Activated CD4-positive, alpha-beta T cell treated with anti-CD3 and anti-CD28 coated beads for 36 hours (primary cell): Measurements from ENCODE around the gene RCN2. TPM values are rescaled to one million over a fixed set of nuclear protein-coding genes. Genes with fewer than 3 reads are reported as not detected.
A peak's percentile ranks its signal among the peaks of the same experiment; 100 is the strongest.
"Not testable (repeated sequence)": the region's sequence is repeated elsewhere in the genome, so short reads cannot be mapped to it uniquely, and the experiment has no call there.

ENCODE experiments used
- ATAC-seq: fragments of 200-7000 bp; cut with Tn5 transposase; one replicate; pipeline ENCODE4 v1.10.0; 2021; ENCODE audit warnings: mild to moderate bottlenecking, moderate library complexity
- CTCF ChIA-PET: fragments of 350-600 bp; sonication (Branson Sonifier 250); formaldehyde crosslinking; loops from one replicate; lab custom pipeline; 2021; ENCODE audit warnings: antibody characterized with exemption; lab: Charles Lee
- POLR2A ChIA-PET: fragments of 350-600 bp; sonication (Branson Sonifier 250); formaldehyde crosslinking; loops from one replicate; lab custom pipeline; 2021; ENCODE audit warnings: antibody characterized with exemption, inconsistent platforms; lab: Charles Lee
- DNase-seq: peaks from one replicate; pipeline ENCODE4 v3.0.0-alpha.2; 2020
- H3K27ac Mint-ChIP-seq: one replicate; pipeline ENCODE4 v1.8.0; 2021; ENCODE audit warnings: mixed read lengths
- H3K27me3 Mint-ChIP-seq: one replicate; pipeline ENCODE4 v1.8.0; 2021; ENCODE audit warnings: mixed read lengths
- H3K36me3 Mint-ChIP-seq: one replicate; pipeline ENCODE4 v1.8.0; 2021; ENCODE audit warnings: low read depth, mixed read lengths
- H3K4me1 Mint-ChIP-seq: one replicate; pipeline ENCODE4 v1.8.0; 2021; ENCODE audit warnings: mixed read lengths
- H3K4me3 Mint-ChIP-seq: one replicate; pipeline ENCODE4 v1.8.0; 2021; ENCODE audit warnings: mild to moderate bottlenecking, moderate library complexity, mixed read lengths
- H3K9me3 Mint-ChIP-seq: one replicate; pipeline ENCODE4 v1.8.0; 2021; ENCODE audit warnings: low read depth, mixed read lengths
- intact Hi-C, 2 experiments: fragments of 100-400 bp; cut with DNase I in 1 of 2; cut with micrococcal nuclease in 1 of 2; formaldehyde crosslinking; loops; one replicate each; pipeline versions ENCODE4 v1.14.2 to v1.15.1; 2022 to 2024; cut with DNase I, micrococcal nuclease
- total RNA-seq, 2 experiments: library from RNA; stranded (reverse); gene quantifications; one replicate each; pipeline ENCODE4 v1.2.3, GENCODE V29; 2021

The RCN2 gene
- total RNA-seq, 2 experiments from 2014 or later = 16.6 to 18.9 TPM

DNA sequence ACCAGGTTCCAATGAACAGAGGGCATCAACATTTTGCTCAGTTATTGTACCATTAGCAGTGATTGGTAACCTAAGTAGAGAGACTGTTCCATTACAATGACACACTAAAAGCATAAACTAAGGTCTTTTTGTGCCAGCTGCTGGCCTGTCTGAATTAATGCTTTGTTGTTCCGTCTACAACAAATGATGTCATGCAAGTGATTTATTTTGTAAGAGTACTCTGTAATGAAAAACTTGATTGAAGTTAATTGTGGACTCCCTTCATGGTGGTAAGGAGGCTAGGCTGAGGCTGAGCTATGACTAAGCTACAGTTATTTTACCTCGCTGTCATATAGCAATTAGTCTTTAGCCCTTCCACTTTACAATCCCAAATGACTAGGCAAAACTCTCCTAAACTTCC, 23.2 kb downstream of the RCN2 start:
- ATAC-seq = no peak
- H3K27me3 Mint-ChIP-seq = no peaks in the 10 kb centered on the region
- POLR2A ChIA-PET = no interaction called here

DNA sequence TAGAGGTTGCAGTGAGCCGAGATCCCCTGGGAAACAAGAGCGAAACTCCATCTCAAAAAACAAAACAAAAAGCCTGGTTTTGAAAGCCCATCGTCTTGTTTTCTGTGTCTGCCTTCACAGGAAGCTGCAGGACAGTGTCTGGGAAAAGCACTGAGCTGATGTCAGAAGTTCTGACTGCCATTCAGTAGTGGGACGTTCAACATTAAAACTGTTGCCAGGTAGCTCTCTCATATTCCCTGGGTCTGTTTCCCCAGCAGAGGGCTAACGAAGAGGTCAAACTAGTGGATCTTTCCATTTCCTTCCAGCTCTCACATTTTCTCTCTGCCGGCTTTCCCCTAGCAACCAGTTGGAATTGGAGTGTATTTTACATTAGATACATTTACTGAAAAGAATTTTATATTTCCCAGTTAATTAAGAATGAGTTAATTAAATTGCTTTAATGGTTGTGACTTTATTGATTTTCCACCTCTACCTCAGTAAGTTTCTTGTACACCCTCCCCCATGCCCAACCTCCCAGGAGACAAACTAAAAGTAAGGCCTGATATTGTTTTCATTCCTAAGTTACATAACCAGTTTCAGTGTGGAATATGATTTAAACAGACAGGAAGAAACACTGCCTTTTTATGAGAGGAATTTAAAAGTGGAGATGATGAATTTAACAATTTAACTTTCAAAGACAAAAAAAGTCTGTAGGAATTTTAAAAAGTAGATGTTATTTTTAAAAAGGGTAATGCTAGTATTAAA, 29.9 kb downstream of the RCN2 start:
- ChIA-PET CTCF (interaction anchor here (0.7 to 2.8 kb wide), 4 partner anchors 12 to 460 kb away, joined by 3 to 10 read pairs (median 4); no protein-coding TSS in a partner anchor), POLR2A (no interaction called here)
- Mint-ChIP-seq H3K4me3 (no peak overlapping the region), H3K36me3 (no peaks in the 10 kb centered on the region), H3K4me1 (no peaks in the 10 kb centered on the region), H3K9me3 (no peaks in the 10 kb centered on the region), H3K27ac (no peak overlapping the region), H3K27me3 (peaks cover 4% of the 10 kb centered on the region)
- DNase-seq = no peak
- no peak for ATAC-seq
- intact Hi-C loops = no loop called here

More for the DNA sequence above, 23.2 kb downstream of the RCN2 start:
- DNase-seq = no peak
- CTCF ChIA-PET = interaction anchor here (0.5 to 1.7 kb wide), 7 partner anchors 9 to 1481 kb away, joined by 3 to 7 read pairs (median 3); no protein-coding TSS in a partner anchor
- H3K4me1 Mint-ChIP-seq = peaks cover 6% of the 10 kb centered on the region
- no peaks in the 10 kb centered on the region for H3K36me3 Mint-ChIP-seq
- intact Hi-C loops = no loop called here
- no peak overlapping the region for H3K4me3 Mint-ChIP-seq
- H3K27ac Mint-ChIP-seq = no peak overlapping the region
- H3K9me3 Mint-ChIP-seq = no peaks in the 10 kb centered on the region

DNA sequence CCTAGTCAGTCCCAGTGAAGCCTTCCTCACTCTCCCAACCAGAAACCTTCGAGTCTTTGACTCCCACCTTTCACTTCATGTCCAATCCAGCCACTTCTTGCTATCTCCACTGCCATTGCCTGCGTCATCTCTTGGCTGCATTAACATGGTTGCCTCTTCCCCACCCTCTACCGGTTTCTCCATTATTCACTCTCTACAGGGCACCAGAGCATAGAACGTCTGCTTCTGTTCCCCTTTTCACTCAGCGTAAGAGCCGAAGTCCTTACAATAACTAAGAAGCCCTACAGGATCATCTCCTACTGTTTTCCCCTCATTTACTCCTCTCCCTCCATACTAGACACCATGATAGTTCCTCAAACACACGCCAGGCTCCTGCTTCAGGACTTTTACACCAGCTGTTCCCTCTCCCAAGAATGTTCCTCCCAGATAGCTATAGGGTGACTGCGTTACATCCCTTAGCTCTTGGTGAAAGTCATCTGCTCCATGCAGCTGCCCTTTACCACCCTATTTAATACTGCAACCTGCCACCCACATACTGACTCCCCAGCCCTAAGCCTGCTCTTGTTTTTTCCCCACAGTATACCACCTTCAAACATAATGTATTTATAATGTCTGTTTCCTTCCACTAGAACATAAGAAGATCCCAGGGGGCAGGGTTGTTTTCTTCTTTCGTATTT, 30.9 kb downstream of the RCN2 start:
- Mint-ChIP-seq H3K27me3 (peaks cover 4% of the 10 kb centered on the region), H3K4me3 (no peak overlapping the region), H3K4me1 (no peaks in the 10 kb centered on the region), H3K27ac (no peak overlapping the region), H3K36me3 (no peaks in the 10 kb centered on the region), H3K9me3 (no peaks in the 10 kb centered on the region)
- DNase-seq = no peak
- ATAC-seq = no peak
- intact Hi-C loops = no loop called here
- POLR2A ChIA-PET = no interaction called here
- CTCF ChIA-PET = interaction anchor here (0.8 to 1.0 kb wide), 2 partner anchors 11 to 15 kb away, joined by 3 to 4 read pairs; no protein-coding TSS in a partner anchor

DNA sequence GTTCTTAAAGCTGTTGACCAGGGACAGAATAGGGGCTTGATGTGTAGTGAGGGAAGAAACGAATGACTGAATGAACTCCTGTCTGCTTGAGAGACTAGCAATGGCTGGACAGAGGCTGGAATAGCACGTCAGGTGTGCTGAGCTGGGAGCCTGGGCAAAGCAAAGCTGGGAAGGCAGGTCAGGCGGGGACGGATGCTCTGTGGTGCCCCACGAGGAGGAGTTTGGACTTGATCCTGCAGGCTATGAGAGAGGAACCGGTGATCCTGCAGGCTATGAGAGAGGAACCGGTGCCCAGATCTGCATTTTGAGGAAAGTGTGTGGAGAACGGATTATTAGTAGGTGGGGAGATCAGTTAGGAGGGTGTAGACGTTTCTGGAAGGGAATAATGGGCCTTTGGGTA, 32.0 kb downstream of the RCN2 start:
- H3K4me1 Mint-ChIP-seq = no peaks in the 10 kb centered on the region
- no peak overlapping the region for H3K27ac Mint-ChIP-seq
- ChIA-PET CTCF (interaction anchor here (0.7 to 1.6 kb wide), 5 partner anchors 10 to 611 kb away, joined by 3 to 4 read pairs (median 3); no protein-coding TSS in a partner anchor), POLR2A (no interaction called here)
- DNase-seq = no peak
- intact Hi-C loops = no loop called here
- no peaks in the 10 kb centered on the region for H3K9me3 Mint-ChIP-seq
- peaks cover 4% of the 10 kb centered on the region for H3K27me3 Mint-ChIP-seq
- H3K4me3 Mint-ChIP-seq = no peak overlapping the region
- no peak for ATAC-seq
- no peaks in the 10 kb centered on the region for H3K36me3 Mint-ChIP-seq

DNA sequence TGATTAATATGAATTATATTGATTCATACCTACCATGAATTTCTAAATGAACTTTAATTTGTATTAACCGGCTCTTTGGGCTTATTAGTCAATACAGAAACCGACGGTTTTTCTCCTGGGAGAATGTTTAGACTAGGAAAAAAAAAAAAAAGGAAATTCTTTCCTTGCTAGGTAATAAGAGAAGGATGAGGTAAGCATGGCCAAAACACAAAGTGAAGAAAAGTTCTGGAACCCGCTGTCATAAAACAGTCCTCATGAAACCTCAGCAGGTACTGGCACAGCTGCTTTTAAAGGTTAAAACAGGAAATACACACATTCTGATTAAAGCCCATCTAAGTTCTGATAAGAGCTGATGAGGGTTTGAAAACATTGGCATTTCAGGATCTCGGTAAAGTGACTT, 32.6 kb downstream of the RCN2 start:
- Mint-ChIP-seq H3K27me3 (peaks cover 4% of the 10 kb centered on the region), H3K9me3 (no peaks in the 10 kb centered on the region), H3K4me3 (no peak overlapping the region), H3K36me3 (no peaks in the 10 kb centered on the region), H3K4me1 (no peaks in the 10 kb centered on the region), H3K27ac (no peak overlapping the region)
- intact Hi-C loops = no loop called here
- DNase-seq = no peak
- CTCF ChIA-PET = interaction anchor here (0.7 to 1.6 kb wide), 4 partner anchors 9 to 67 kb away, joined by 3 to 4 read pairs (median 3); no protein-coding TSS in a partner anchor
- POLR2A ChIA-PET = interaction anchor here (0.6 kb wide), 1 partner anchor 168 kb away, joined by 3 read pairs; no protein-coding TSS in a partner anchor
- ATAC-seq = no peak

DNA sequence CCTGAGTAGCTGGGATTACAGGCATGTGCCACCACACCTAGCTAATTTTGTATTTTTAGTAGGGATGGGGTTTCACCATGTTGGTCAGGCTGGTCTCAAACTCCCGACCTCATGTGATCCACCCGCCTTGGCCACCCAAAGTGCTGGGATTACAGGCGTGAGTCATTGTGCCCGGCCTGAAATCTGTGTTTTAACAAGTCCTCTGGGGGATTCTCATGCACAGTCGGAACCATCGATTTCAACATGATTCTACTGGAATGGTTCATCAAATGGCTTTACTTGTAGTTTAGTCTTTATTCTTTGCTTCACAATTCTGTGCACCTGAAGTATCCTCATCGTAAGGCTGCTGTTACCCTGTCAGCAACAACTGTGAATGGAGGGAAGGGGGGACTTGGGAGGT, 34.5 kb downstream of the RCN2 start:
- H3K36me3 Mint-ChIP-seq, H3K4me3 Mint-ChIP-seq, POLR2A ChIA-PET, H3K27ac Mint-ChIP-seq, H3K4me1 Mint-ChIP-seq, H3K27me3 Mint-ChIP-seq, H3K9me3 Mint-ChIP-seq, ATAC-seq, DNase-seq, intact Hi-C loops, CTCF ChIA-PET: not testable (repeated sequence)

DNA sequence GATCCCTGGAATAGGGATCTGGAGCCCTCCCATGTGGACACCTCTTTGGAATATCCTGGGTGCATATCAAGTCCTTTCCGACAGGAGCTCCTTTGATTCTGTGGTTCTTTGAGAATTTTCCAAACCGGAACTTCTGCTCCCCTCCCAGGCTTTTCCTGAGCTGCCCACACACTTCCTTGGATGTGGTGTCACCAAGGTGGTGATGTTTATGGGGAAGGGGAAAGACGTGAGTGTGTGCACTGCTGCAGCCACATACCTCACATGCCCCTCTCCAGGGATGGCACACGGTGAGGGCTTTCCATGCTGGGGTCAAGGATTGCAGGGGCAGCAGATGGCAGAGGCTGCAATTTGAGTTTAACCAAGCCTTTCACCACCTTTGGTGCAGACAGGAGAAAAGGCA, 35.5 kb downstream of the RCN2 start:
- ATAC-seq (no peak), DNase-seq (no peak)
- intact Hi-C loops = no loop called here
- POLR2A ChIA-PET = no interaction called here
- Mint-ChIP-seq H3K36me3 (no peaks in the 10 kb centered on the region), H3K27me3 (peaks cover 4% of the 10 kb centered on the region), H3K27ac (no peak overlapping the region), H3K9me3 (no peaks in the 10 kb centered on the region), H3K4me1 (no peaks in the 10 kb centered on the region), H3K4me3 (no peak overlapping the region)
- CTCF ChIA-PET = no interaction called here

DNA sequence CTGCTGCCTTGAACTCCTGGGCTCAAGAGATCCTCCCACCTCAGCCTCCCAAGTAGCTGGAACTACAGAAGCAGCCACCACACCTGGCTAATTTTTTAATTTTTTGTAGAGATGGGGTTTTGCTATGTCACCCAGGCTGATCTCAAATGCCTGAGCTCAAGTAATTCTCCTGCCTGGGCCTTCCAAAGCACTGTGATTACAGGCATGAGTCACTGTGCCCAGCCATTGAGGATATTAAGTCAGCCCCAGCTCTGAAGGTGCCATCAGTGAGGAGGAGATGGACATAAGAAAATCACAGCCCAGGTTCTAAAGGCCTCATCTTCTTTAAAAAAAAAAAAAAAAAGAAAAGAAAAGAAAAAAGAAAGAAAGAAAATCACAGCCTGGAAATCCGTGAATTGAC, 36.8 kb downstream of the RCN2 start:
- intact Hi-C loops = no loop called here
- no peaks in the 10 kb centered on the region for H3K36me3 Mint-ChIP-seq
- H3K9me3 Mint-ChIP-seq = no peaks in the 10 kb centered on the region
- no peak overlapping the region for H3K27ac Mint-ChIP-seq
- H3K4me3 Mint-ChIP-seq = no peak overlapping the region
- no peak for ATAC-seq
- CTCF ChIA-PET = interaction anchor here (0.6 to 1.2 kb wide), 5 partner anchors 17 to 575 kb away, joined by 3 to 5 read pairs (median 3); no protein-coding TSS in a partner anchor
- peaks cover 4% of the 10 kb centered on the region for H3K27me3 Mint-ChIP-seq
- POLR2A ChIA-PET = no interaction called here
- DNase-seq = no peak
- no peaks in the 10 kb centered on the region for H3K4me1 Mint-ChIP-seq

DNA sequence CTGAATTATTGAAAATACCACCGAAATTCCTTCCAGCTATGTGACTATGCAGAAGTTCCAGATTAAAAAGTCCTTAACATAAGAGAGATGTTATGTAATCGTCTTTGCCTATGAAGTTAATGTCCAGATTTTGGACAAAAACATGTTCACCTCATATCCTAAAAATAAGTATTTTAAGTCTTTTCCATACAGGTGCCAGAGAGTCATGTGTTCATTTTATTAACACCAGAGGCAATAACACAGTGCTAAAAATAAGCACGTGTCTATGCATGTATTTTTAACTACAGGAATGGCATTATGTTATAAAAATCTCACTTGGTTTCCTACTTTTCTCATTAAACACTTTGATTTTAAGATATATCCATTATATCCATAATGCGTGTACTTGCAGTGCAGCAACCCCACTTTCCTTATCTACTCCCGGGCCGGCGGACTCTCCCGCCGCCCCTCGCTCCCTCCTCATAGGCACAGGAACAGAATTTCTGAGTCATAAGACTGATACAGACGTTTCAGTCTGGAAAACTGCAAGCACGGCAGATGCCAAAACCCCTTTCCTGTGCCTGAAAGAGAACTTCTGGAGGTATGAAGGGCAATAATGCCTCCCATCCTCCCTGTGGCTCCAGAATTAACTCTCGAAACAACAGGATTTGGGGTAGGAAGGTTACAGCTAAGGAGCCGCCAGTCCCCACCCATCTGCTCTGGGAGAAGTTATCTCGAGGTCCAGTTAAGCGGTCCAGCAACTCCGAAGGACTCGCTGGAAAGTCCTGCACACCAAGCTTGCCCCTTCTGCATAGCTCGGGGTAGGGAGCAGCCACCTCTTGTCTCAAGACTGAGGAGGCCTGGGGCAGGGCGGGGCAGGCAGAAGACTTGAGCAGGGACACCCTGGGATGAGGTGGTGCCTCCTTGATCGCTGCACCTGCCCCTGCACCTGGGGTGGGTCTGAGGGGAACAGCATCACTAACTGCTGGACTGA, 41.1 kb downstream of the RCN2 start:
- ATAC-seq = peak; percentile 8
- intact Hi-C loops = loop anchor here (1.0 to 10.0 kb wide), 10 partner anchors 25 to 571 kb away; no protein-coding TSS in a partner anchor
- POLR2A ChIA-PET = interaction anchor here (0.7 to 1.2 kb wide), 3 partner anchors 49 to 1473 kb away, joined by 3 read pairs; no protein-coding TSS in a partner anchor
- Mint-ChIP-seq H3K27me3 (no peaks in the 10 kb centered on the region), H3K4me3 (no peak overlapping the region), H3K36me3 (no peaks in the 10 kb centered on the region), H3K27ac (no peak overlapping the region), H3K4me1 (peaks cover 15% of the 10 kb centered on the region), H3K9me3 (no peaks in the 10 kb centered on the region)
- CTCF ChIA-PET = interaction anchor here (0.6 to 9.8 kb wide), 36 partner anchors 9 to 571 kb away, joined by 3 to 87 read pairs (median 5); partner anchors contain the start of gene PSTPIP1
- DNase-seq = no peak

DNA sequence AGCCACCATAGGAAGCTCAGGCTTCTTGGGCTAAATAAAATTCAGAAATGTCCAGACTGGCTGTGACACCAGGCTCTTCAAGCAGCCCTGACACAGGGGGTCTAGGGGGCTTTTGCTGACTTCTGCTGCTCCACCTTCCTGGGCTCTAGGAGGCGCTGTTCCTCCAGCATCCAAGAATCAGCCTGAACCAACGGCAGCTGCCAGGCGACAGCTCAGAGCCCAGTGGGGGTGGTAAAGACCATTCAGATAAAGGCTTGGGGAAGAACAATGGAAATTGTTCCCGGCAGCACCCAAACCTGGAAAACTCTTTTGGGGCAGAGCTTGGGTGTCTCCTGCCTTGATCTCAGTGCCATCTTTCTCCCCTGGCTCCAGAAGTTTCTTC, 41.8 kb downstream of the RCN2 start:
- Mint-ChIP-seq H3K9me3 (no peaks in the 10 kb centered on the region), H3K4me1 (peaks cover 17% of the 10 kb centered on the region), H3K27me3 (no peaks in the 10 kb centered on the region), H3K4me3 (no peak overlapping the region), H3K36me3 (no peaks in the 10 kb centered on the region), H3K27ac (no peak overlapping the region)
- ATAC-seq (peak; percentile 81), DNase-seq (peak; percentile 86)
- CTCF ChIA-PET = interaction anchor here (0.6 to 9.8 kb wide), 43 partner anchors 10 to 748 kb away, joined by 3 to 87 read pairs (median 4); partner anchors contain the start of gene PSTPIP1
- POLR2A ChIA-PET = interaction anchor here (0.6 to 1.2 kb wide), 4 partner anchors 49 to 1473 kb away, joined by 3 to 4 read pairs (median 3); no protein-coding TSS in a partner anchor
- intact Hi-C loops = loop anchor here (1.0 to 10.0 kb wide), 10 partner anchors 24 to 570 kb away; no protein-coding TSS in a partner anchor
